ENCODE data around the gene AGPS. TPM values are rescaled to one million over a fixed set of nuclear protein-coding genes. Genes with fewer than 3 reads are reported as not detected.

The AGPS gene
- total and polyA plus RNA-seq, 7 experiments from 2014 or later: 11.8 to 60.4 (median 21.8) TPM

GRCh38 chr2:177579486-177580036 is 187.0 kb downstream of the AGPS start:
- Mint-ChIP-seq H3K36me3 (peaks cover 0 to 4% (median 0%) of the 10 kb centered on the region in 5 donors), H3K27me3 (peaks cover 0 to 9% (median 3%) of the 10 kb centered on the region in 5 donors), H3K4me3 (no peak overlapping the region), H3K27ac (no peak overlapping the region), H3K4me1 (no peaks in the 10 kb centered on the region), H3K9me3 (peaks cover 0 to 2% (median 0%) of the 10 kb centered on the region in 11 donors)
- ChIA-PET CTCF (no interaction called here), POLR2A (interaction anchor here (0.5 kb wide), 1 partner anchor 49 kb away, joined by 3 read pairs; no protein-coding TSS in a partner anchor)
- no peaks in the 10 kb centered on the region for H3K27me3 ChIP-seq (ENCODE audit: control insufficient read depth in 2 of 2, insufficient read depth in 2 of 2, low read length in 2 of 2)
- no peaks in the 10 kb centered on the region for H3K36me3 ChIP-seq (ENCODE audit: control insufficient read depth in 2 of 3, insufficient read depth in 3 of 3, low read length in 3 of 3)
- no peaks in the 10 kb centered on the region for H3K4me1 ChIP-seq (ENCODE audit: control insufficient read depth in 2 of 2, insufficient read depth in 2 of 2, low read length in 2 of 2)
- ATAC-seq (no peak), DNase-seq (no peak)
- intact Hi-C loops (cut with micrococcal nuclease): no loop called here
- H3K9me3 ChIP-seq (ENCODE audit: control insufficient read depth in 2 of 3, low read length in 3 of 3): no peaks in the 10 kb centered on the region
- H3K4me3 ChIP-seq (ENCODE audit: low read length): no peak overlapping the region
- no peak overlapping the region for H3K27ac ChIP-seq (ENCODE audit: low read depth, low read length)

DNA sequence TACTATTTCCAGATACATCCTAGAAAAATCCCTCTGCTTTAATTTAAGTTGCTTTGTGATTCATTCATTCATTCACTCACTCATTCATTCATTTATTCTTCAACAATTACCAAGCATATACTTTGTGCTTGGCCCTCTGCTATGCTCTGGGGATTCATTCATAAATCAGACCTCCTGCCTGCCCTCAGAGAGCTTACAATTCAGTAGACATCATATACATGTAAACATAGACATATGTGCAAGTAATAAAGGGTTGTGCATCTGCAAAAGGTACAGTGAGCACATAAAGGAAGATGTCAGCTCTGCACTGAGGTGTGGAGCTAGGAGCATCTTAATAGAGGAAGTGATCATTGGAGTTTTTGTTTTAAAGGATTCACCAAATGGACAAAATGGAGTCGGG is 189.4 kb downstream of the AGPS start:
- Mint-ChIP-seq H3K27me3 (peaks cover 0 to 12% (median 3%) of the 10 kb centered on the region in 5 donors), H3K36me3 (peaks cover 0 to 4% (median 0%) of the 10 kb centered on the region in 5 donors), H3K27ac (no peak overlapping the region), H3K9me3 (peaks cover 0 to 2% (median 0%) of the 10 kb centered on the region in 11 donors), H3K4me1 (no peaks in the 10 kb centered on the region), H3K4me3 (no peak overlapping the region)
- no peaks in the 10 kb centered on the region for H3K4me1 ChIP-seq (ENCODE audit: control insufficient read depth in 2 of 2, insufficient read depth in 2 of 2, low read length in 2 of 2)
- ATAC-seq (no peak), DNase-seq (no peak)
- no peaks in the 10 kb centered on the region for H3K9me3 ChIP-seq (ENCODE audit: control insufficient read depth in 2 of 3, low read length in 3 of 3)
- CTCF ChIA-PET: no interaction called here
- H3K36me3 ChIP-seq (ENCODE audit: control insufficient read depth in 2 of 3, insufficient read depth in 3 of 3, low read length in 3 of 3): no peaks in the 10 kb centered on the region
- no peak overlapping the region for H3K27ac ChIP-seq (ENCODE audit: low read depth, low read length)
- intact Hi-C loops (cut with micrococcal nuclease): no loop called here
- H3K4me3 ChIP-seq (ENCODE audit: low read length): no peak overlapping the region
- no peaks in the 10 kb centered on the region for H3K27me3 ChIP-seq (ENCODE audit: control insufficient read depth in 2 of 2, insufficient read depth in 2 of 2, low read length in 2 of 2)
- POLR2A ChIA-PET: no interaction called here

DNA sequence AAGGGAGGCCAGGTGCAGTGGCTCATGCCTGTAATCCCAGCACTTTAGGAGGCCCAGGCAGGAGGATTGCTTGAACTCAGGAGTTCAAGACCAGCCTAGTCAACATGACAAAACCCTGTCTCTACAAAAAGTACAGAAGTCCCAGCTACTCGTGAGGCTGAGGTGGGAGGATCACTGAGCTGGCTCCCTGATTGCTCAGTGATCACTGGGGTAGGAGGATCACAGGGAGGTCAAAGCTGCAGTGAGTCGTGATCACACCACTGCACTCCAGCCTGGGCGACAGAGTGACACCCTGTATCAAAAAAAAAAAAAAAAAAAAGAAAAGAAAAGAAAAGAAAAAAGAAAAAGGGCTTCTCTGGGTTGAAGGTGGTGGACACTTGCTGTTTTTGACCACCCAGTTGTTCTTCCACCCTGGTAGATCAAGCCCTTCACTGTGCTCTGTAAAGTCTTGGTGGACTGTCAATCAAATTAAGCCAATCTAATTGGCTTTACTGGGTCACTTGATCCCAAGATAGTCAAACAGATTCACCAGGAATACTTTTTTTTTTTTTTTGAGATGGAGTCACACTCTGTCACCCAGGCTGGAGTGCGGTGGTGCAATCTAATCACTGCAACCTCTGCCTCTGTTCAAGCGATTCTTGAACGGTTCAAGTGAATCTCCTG is 191.6 kb downstream of the AGPS start:
- Mint-ChIP-seq H3K9me3 (peaks cover 0 to 2% (median 0%) of the 10 kb centered on the region in 11 donors), H3K36me3 (peaks cover 0 to 4% (median 0%) of the 10 kb centered on the region in 5 donors), H3K4me1 (no peaks in the 10 kb centered on the region), H3K4me3 (no peak overlapping the region), H3K27me3 (peaks cover 2 to 15% (median 8%) of the 10 kb centered on the region in 5 donors), H3K27ac (no peak overlapping the region)
- intact Hi-C loops (cut with micrococcal nuclease): no loop called here
- ATAC-seq: no peak
- ChIA-PET CTCF (no interaction called here), POLR2A (interaction anchor here (0.6 kb wide), 1 partner anchor 193 kb away, joined by 4 read pairs; no protein-coding TSS in a partner anchor)
- Histone ChIP-seq H3K27ac (ENCODE audit: low read depth, low read length) (no peak overlapping the region), H3K36me3 (ENCODE audit: control insufficient read depth in 2 of 3, insufficient read depth in 3 of 3, low read length in 3 of 3) (no peaks in the 10 kb centered on the region), H3K4me3 (ENCODE audit: low read length) (no peak overlapping the region), H3K4me1 (ENCODE audit: control insufficient read depth in 2 of 2, insufficient read depth in 2 of 2, low read length in 2 of 2) (no peaks in the 10 kb centered on the region), H3K27me3 (ENCODE audit: control insufficient read depth in 2 of 2, insufficient read depth in 2 of 2, low read length in 2 of 2) (no peaks in the 10 kb centered on the region), H3K9me3 (ENCODE audit: control insufficient read depth in 2 of 3, low read length in 3 of 3) (no peaks in the 10 kb centered on the region)
- no peak for DNase-seq

DNA sequence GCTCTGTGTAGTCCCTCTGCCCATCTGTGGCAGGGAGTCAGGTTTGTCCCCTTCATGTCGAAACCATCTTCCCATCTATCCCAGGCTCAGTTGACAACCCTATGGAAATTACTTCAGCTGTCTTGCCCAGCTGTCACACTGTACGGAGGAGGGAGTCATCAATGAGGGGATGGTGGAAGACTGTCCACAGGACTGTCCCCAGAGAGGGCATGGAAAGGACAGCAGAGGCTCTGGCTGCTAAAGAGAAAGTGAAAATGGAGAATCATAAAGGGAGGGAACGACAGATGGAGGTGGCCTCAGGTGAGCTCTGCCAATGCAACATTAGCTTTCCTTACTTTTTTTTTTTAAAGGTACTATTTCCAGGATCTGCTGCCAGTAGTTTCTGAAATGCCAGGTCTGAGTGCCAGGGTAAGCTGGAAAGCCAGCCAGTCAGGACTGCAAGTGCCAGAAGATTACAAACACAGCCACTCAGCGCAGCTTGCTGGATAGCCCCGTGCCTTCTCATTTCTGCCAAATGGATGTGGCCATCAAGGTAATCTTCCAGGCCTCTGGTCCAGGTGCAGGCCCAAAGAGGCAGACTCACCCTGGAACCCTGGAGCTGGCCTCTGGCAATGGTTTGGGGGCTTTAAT is 192.8 kb downstream of the AGPS start:
- H3K9me3 ChIP-seq (ENCODE audit: control insufficient read depth in 2 of 3, low read length in 3 of 3): no peaks in the 10 kb centered on the region

GRCh38 chr2:177586154-177586553 is 193.6 kb downstream of the AGPS start:
- Histone ChIP-seq H3K36me3 (ENCODE audit: control insufficient read depth in 2 of 3, insufficient read depth in 3 of 3, low read length in 3 of 3) (no peaks in the 10 kb centered on the region), H3K27ac (ENCODE audit: low read depth, low read length) (no peak overlapping the region), H3K27me3 (ENCODE audit: control insufficient read depth in 2 of 2, insufficient read depth in 2 of 2, low read length in 2 of 2) (no peaks in the 10 kb centered on the region), H3K4me1 (ENCODE audit: control insufficient read depth in 2 of 2, insufficient read depth in 2 of 2, low read length in 2 of 2) (no peaks in the 10 kb centered on the region), H3K4me3 (ENCODE audit: low read length) (no peak overlapping the region), H3K9me3 (ENCODE audit: control insufficient read depth in 2 of 3, low read length in 3 of 3) (no peaks in the 10 kb centered on the region)
- H3K36me3 Mint-ChIP-seq: peaks cover 0 to 4% (median 0%) of the 10 kb centered on the region in 5 donors
- ChIA-PET POLR2A (no interaction called here), CTCF (no interaction called here)
- H3K9me3 Mint-ChIP-seq: peaks cover 0 to 2% (median 0%) of the 10 kb centered on the region in 11 donors
- intact Hi-C loops (cut with micrococcal nuclease): no loop called here
- ATAC-seq: no peak
- peak overlapping the region in 1 of 9 donors; percentile 4 for H3K27ac Mint-ChIP-seq
- H3K27me3 Mint-ChIP-seq: peaks cover 4 to 22% (median 13%) of the 10 kb centered on the region in 5 donors
- peaks cover 0 to 1% (median 0%) of the 10 kb centered on the region in 7 donors for H3K4me1 Mint-ChIP-seq
- H3K4me3 Mint-ChIP-seq: no peak overlapping the region
- no peak for DNase-seq

More for the DNA sequence above, 192.8 kb downstream of the AGPS start:
- Mint-ChIP-seq H3K4me1 (no peaks in the 10 kb centered on the region), H3K36me3 (peaks cover 0 to 4% (median 0%) of the 10 kb centered on the region in 5 donors), H3K27me3 (peaks cover 7 to 18% (median 14%) of the 10 kb centered on the region in 5 donors), H3K9me3 (peaks cover 0 to 2% (median 0%) of the 10 kb centered on the region in 11 donors), H3K4me3 (no peak overlapping the region), H3K27ac (no peak overlapping the region)
- no peaks in the 10 kb centered on the region for H3K4me1 ChIP-seq (ENCODE audit: control insufficient read depth in 2 of 2, insufficient read depth in 2 of 2, low read length in 2 of 2)
- ChIA-PET CTCF (no interaction called here), POLR2A (no interaction called here)
- ATAC-seq (no peak), DNase-seq (no peak)
- H3K4me3 ChIP-seq (ENCODE audit: low read length): no peak overlapping the region
- no peaks in the 10 kb centered on the region for H3K36me3 ChIP-seq (ENCODE audit: control insufficient read depth in 2 of 3, insufficient read depth in 3 of 3, low read length in 3 of 3)
- intact Hi-C loops (cut with micrococcal nuclease): no loop called here
- no peak overlapping the region for H3K27ac ChIP-seq (ENCODE audit: low read depth, low read length)
- H3K27me3 ChIP-seq (ENCODE audit: control insufficient read depth in 2 of 2, insufficient read depth in 2 of 2, low read length in 2 of 2): no peaks in the 10 kb centered on the region

GRCh38 chr2:177587371-177587770 is 194.8 kb downstream of the AGPS start:
- ATAC-seq (no peak), DNase-seq (no peak)
- POLR2A ChIA-PET: no interaction called here
- Histone ChIP-seq H3K4me3 (ENCODE audit: low read length) (no peak overlapping the region), H3K27ac (ENCODE audit: low read depth, low read length) (no peak overlapping the region), H3K9me3 (ENCODE audit: control insufficient read depth in 2 of 3, low read length in 3 of 3) (no peaks in the 10 kb centered on the region), H3K4me1 (ENCODE audit: control insufficient read depth in 2 of 2, insufficient read depth in 2 of 2, low read length in 2 of 2) (no peaks in the 10 kb centered on the region), H3K36me3 (ENCODE audit: control insufficient read depth in 2 of 3, insufficient read depth in 3 of 3, low read length in 3 of 3) (no peaks in the 10 kb centered on the region), H3K27me3 (ENCODE audit: control insufficient read depth in 2 of 2, insufficient read depth in 2 of 2, low read length in 2 of 2) (no peaks in the 10 kb centered on the region)
- Mint-ChIP-seq H3K27ac (no peak overlapping the region), H3K9me3 (no peaks in the 10 kb centered on the region), H3K36me3 (peaks cover 0 to 4% (median 0%) of the 10 kb centered on the region in 5 donors), H3K4me1 (peaks cover 0 to 2% (median 0%) of the 10 kb centered on the region in 7 donors), H3K27me3 (peaks cover 4 to 26% (median 16%) of the 10 kb centered on the region in 5 donors), H3K4me3 (no peak overlapping the region)
- intact Hi-C loops (cut with micrococcal nuclease): no loop called here
- CTCF ChIA-PET: no interaction called here

Data from naive thymus-derived CD4-positive, alpha-beta T cell (primary cell).